22Rv1 (cell line): ENCODE data around the gene TNRC6A.

ENCODE experiments used
- H3K27ac ChIP-seq: fragments of 450-650 bp; 2 replicates; pipeline ENCODE4 v1.5.1; 2017
- ZFX ChIP-seq: fragments of 450-650 bp; IDR thresholded peaks from 2 replicates; pipeline ENCODE4 v1.6.1; 2017; ENCODE audit warnings: antibody characterized with exemption, borderline replicate concordance
- TF ChIP-seq, protein P1 (sequence below): fragments of 450-650 bp; IDR thresholded peaks from 2 replicates; pipeline ENCODE4 v1.5.1; 2017; ENCODE audit warnings: mild to moderate bottlenecking

TNRC6A gene

DNA sequence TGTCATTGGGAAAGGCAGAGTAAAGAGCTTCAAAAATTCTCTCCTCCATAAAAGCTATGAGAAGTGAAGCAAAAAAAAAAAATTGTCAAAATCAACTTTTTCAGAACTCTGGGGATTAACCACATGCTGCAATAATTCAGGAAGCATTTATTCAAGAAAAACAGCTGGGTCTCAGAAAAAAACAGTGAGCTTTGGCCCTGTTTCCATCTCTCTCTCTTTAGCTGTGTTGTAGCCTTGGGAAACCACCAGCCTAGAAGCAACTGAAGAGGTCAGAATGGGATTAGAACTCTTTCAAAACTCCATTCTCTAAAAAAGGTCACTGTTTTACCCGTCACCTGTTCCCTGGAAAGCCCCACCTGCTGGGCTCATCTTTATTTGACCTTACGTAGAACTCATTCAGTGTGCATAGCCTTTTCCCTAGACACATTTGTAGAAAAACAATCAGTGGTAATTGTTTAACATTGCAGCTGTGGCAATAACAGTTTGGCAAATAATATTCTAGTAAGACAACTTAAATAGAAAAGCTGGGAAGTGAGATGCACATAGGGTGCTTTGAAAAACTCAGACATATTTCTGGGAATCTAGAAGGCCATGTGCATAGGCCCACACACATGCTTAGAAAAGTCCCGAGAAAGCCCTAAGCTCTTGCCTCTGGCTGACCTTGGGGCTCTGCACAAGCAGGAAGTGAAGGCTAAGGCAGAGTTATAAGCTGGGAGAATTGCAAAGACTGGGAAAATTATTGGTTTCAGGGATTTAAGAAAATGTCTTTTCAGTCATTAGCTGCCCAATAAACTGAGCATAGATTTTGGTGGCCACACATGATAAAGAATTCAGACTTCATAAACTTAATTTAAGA, 134.4 kb downstream of the TNRC6A start:
- TF ChIP-seq, protein P1, sequence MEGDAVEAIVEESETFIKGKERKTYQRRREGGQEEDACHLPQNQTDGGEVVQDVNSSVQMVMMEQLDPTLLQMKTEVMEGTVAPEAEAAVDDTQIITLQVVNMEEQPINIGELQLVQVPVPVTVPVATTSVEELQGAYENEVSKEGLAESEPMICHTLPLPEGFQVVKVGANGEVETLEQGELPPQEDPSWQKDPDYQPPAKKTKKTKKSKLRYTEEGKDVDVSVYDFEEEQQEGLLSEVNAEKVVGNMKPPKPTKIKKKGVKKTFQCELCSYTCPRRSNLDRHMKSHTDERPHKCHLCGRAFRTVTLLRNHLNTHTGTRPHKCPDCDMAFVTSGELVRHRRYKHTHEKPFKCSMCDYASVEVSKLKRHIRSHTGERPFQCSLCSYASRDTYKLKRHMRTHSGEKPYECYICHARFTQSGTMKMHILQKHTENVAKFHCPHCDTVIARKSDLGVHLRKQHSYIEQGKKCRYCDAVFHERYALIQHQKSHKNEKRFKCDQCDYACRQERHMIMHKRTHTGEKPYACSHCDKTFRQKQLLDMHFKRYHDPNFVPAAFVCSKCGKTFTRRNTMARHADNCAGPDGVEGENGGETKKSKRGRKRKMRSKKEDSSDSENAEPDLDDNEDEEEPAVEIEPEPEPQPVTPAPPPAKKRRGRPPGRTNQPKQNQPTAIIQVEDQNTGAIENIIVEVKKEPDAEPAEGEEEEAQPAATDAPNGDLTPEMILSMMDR: no peak
- no peak for TF ChIP-seq ZFX
- no peak overlapping the region for H3K27ac ChIP-seq

GRCh38 chr16:24869033-24869432, 139.6 kb downstream of the TNRC6A start:
- TF ChIP-seq, protein P1: no peak
- TF ChIP-seq ZFX: no peak
- H3K27ac ChIP-seq: no peak overlapping the region

- no peak for TF ChIP-seq ZFX
- TF ChIP-seq, protein P1: no peak
- no peak overlapping the region for H3K27ac ChIP-seq
Observed at GRCh38 chr16:24871891-24872290, 142.4 kb downstream of the TNRC6A start.

DNA sequence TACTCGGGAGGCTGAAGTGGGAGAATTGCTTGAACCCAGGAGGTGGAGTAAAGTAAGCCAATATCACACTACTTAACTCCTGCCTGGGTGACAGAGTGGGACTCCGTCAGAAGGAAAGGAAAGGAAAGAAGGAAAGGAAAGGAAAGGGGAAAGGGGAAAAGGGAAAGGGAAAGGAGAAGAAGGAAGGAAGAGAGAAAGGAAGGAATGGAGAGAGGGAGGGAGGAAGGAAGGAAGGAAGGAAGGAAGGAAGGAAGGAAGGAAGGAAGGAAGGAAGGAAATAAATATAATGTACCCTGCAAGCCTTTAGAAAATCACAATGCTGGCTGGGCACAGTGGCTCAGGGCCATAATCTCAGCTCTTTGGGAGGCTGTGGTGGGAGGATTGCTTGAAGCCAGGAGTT, 143.6 kb downstream of the TNRC6A start:
- H3K27ac ChIP-seq: no peak overlapping the region
- TF ChIP-seq ZFX: no peak
- TF ChIP-seq, protein P1: no peak

DNA sequence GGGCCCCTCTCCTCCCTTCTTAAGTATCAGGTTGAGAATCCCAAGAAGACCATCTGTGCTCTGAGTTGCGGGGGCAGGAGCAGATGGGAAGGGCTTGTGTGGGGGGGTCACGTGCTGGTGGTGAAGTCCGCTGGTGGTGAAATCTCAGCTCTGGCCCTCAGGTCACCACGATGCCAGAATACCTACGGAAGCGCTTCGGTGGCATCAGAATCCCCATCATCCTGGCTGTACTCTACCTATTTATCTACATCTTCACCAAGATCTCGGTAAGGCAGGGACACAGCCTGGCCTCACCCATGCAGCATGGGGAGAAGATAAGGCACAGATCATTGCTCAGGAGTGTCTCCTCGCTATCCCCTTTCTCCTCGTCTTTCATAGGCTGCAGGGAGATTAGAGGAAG, 146.0 kb downstream of the TNRC6A start:
- H3K27ac ChIP-seq: no peak overlapping the region
- no peak for TF ChIP-seq ZFX
- TF ChIP-seq, protein P1: no peak
